GM18517 (cell line): ENCODE results near the gene CDK14.
A peak's percentile ranks its signal among the peaks of the same experiment; 100 is the strongest.

Experiments
- ATAC-seq: cut with Tn5 transposase; IDR thresholded peaks from one replicate; pipeline ENCODE4 v1.9.1; 2021; ENCODE audit warnings: mild to moderate bottlenecking, moderate library complexity; ENCODE audit not compliant: unreplicated experiment

The CDK14 gene

GRCh38 chr7:91082852-91083495, 486.9 kb downstream of the CDK14 start:
- ATAC-seq: no peak

GRCh38 chr7:91083855-91084644, 487.9 kb downstream of the CDK14 start:
- ATAC-seq: no peak

GRCh38 chr7:91085175-91085574, 489.1 kb downstream of the CDK14 start:
- no peak for ATAC-seq

- no peak for ATAC-seq
Measured at GRCh38 chr7:91086200-91086599, 490.1 kb downstream of the CDK14 start.

- no peak for ATAC-seq
Measured at GRCh38 chr7:91088156-91088555, 492.0 kb downstream of the CDK14 start.

GRCh38 chr7:91088691-91089090, 492.6 kb downstream of the CDK14 start:
- ATAC-seq: no peak

- ATAC-seq: peak; percentile 82
Measured at GRCh38 chr7:91089382-91089963, 493.4 kb downstream of the CDK14 start.

- ATAC-seq: no peak
Measured at GRCh38 chr7:91090684-91091083, 494.6 kb downstream of the CDK14 start.

- no peak for ATAC-seq
Measured at GRCh38 chr7:91091631-91092030, 495.5 kb downstream of the CDK14 start.

GRCh38 chr7:91093181-91093580, 497.1 kb downstream of the CDK14 start:
- ATAC-seq: no peak

GRCh38 chr7:91098566-91098965, 502.4 kb downstream of the CDK14 start:
- ATAC-seq: no peak

GRCh38 chr7:91103363-91103762, 507.2 kb downstream of the CDK14 start:
- no peak for ATAC-seq

- no peak for ATAC-seq
Measured at GRCh38 chr7:91107460-91107859, 511.3 kb downstream of the CDK14 start.

GRCh38 chr7:91109200-91109599, 513.1 kb downstream of the CDK14 start:
- no peak for ATAC-seq

GRCh38 chr7:91112902-91113341, 516.8 kb downstream of the CDK14 start:
- ATAC-seq: no peak

- no peak for ATAC-seq
Measured at GRCh38 chr7:91114232-91114631, 518.1 kb downstream of the CDK14 start.

- ATAC-seq: no peak
Measured at GRCh38 chr7:91126762-91127161, 530.6 kb downstream of the CDK14 start.

GRCh38 chr7:91127325-91127724, 531.2 kb downstream of the CDK14 start:
- ATAC-seq: no peak

GRCh38 chr7:91127959-91128358, 531.8 kb downstream of the CDK14 start:
- no peak for ATAC-seq

GRCh38 chr7:91128683-91129348, 532.7 kb downstream of the CDK14 start:
- no peak for ATAC-seq

GRCh38 chr7:91135300-91135699, 539.2 kb downstream of the CDK14 start:
- ATAC-seq: no peak
